Measurements from ENCODE around the gene GNRHR.

Gene GNRHR

GRCh38 chr4:67725132-67725531 lies 29.1 kb downstream of the GNRHR start:
- TF ChIP-seq POLR2A (IDR thresholded peaks at IDR 0.05; ENCODE audit: low read depth, low read length): no peak
- FAIRE-seq (no peak), DNase-seq (ENCODE audit: insufficient read length) (no peak)

- TF ChIP-seq POLR2A (IDR thresholded peaks at IDR 0.05; ENCODE audit: low read depth, low read length) (no peak), POLR2AphosphoS5 (IDR thresholded peaks at IDR 0.05; ENCODE audit: low read depth, low read length) (no peak), TAF1 (IDR thresholded peaks at IDR 0.05; ENCODE audit: borderline replicate concordance, low read depth, low read length) (no peak)
- FAIRE-seq (no peak), DNase-seq (ENCODE audit: insufficient read length) (no peak)
These were observed 30.2 kb downstream of the GNRHR start for GRCh38 chr4:67723949-67724348.

DNA sequence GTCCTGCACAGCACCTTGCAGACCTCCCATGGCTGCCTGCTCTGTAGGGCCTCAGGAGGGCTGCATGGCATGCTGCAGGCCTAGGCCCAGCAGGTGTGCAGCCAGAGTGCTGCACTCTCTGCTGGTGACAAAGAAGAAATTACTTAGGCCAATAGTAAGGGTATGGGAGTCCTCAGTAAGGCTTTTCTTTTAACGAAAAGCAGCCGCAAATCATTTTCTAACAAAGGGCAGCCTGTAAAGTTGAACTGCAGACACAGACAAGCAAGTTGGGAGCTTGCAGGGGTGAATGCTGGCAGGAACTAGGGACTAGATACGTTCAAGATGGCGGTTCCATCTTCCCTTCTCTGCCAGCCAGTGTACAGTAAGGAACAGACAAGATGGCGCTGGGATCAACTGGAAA lies 30.8 kb downstream of the GNRHR start:
- no peak for DNase-seq (ENCODE audit: insufficient read length)
- TF ChIP-seq TAF1 (IDR thresholded peaks at IDR 0.05; ENCODE audit: borderline replicate concordance, low read depth, low read length) (no peak), POLR2AphosphoS5 (IDR thresholded peaks at IDR 0.05; ENCODE audit: low read depth, low read length) (no peak), POLR2A (IDR thresholded peaks at IDR 0.05; ENCODE audit: low read depth, low read length) (no peak)
- no peak for FAIRE-seq

GRCh38 chr4:67721770-67722597 lies 32.2 kb downstream of the GNRHR start:
- DNase-seq (ENCODE audit: insufficient read length): no peak
- no peak for FAIRE-seq
- TF ChIP-seq POLR2A (IDR thresholded peaks at IDR 0.05; ENCODE audit: low read depth, low read length) (no peak), POLR2AphosphoS5 (IDR thresholded peaks at IDR 0.05; ENCODE audit: low read depth, low read length) (no peak), TAF1 (IDR thresholded peaks at IDR 0.05; ENCODE audit: borderline replicate concordance, low read depth, low read length) (no peak)

- no peak for DNase-seq (ENCODE audit: insufficient read length)
- no peak for TF ChIP-seq POLR2AphosphoS5 (IDR thresholded peaks at IDR 0.05; ENCODE audit: low read depth, low read length)
- no peak for TF ChIP-seq TAF1 (IDR thresholded peaks at IDR 0.05; ENCODE audit: borderline replicate concordance, low read depth, low read length)
- TF ChIP-seq POLR2A (IDR thresholded peaks at IDR 0.05; ENCODE audit: low read depth, low read length): no peak
- no peak for FAIRE-seq
These were observed 32.8 kb downstream of the GNRHR start for GRCh38 chr4:67721315-67721769.

DNA sequence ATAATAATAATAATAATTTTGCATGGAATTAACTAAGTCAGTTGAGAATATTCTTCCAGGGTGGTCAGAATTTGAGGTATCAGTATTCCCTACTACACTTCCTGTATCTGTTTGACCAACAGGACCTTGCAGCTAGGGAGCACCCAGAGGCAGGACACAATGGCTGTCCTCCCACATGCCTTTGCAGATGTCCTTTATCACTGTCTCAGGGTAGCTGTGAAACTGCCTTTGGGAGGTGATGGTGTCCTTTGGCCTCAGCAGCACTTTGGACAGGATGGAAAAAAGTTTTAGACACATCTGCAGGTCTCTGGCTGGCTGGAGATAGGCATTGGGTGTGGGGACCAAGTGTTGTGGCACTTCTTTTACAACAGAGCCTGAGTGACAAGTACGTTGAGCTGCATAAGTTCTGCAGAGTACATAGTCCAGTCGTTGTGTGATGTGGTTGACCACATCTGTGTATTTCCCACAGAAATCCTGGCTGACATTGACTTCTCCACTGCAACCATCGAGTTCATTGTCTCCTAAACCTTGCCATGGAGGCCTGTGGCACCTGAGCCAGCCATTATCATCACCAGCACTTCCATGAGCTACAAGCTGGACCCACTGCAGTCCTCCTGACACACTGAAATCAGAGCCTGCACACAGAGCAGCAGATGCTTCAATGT lies 34.1 kb downstream of the GNRHR start:
- no peak for TF ChIP-seq POLR2A (IDR thresholded peaks at IDR 0.05; ENCODE audit: low read depth, low read length)
- no peak for TF ChIP-seq POLR2AphosphoS5 (IDR thresholded peaks at IDR 0.05; ENCODE audit: low read depth, low read length)
- TF ChIP-seq TAF1 (IDR thresholded peaks at IDR 0.05; ENCODE audit: borderline replicate concordance, low read depth, low read length): no peak
- DNase-seq (ENCODE audit: insufficient read length) (no peak), FAIRE-seq (no peak)

GRCh38 chr4:67718848-67719247 lies 35.3 kb downstream of the GNRHR start:
- FAIRE-seq (no peak), DNase-seq (ENCODE audit: insufficient read length) (no peak)
- TF ChIP-seq TAF1 (IDR thresholded peaks at IDR 0.05; ENCODE audit: borderline replicate concordance, low read depth, low read length) (no peak), POLR2AphosphoS5 (IDR thresholded peaks at IDR 0.05; ENCODE audit: low read depth, low read length) (no peak), POLR2A (IDR thresholded peaks at IDR 0.05; ENCODE audit: low read depth, low read length) (no peak)

DNA sequence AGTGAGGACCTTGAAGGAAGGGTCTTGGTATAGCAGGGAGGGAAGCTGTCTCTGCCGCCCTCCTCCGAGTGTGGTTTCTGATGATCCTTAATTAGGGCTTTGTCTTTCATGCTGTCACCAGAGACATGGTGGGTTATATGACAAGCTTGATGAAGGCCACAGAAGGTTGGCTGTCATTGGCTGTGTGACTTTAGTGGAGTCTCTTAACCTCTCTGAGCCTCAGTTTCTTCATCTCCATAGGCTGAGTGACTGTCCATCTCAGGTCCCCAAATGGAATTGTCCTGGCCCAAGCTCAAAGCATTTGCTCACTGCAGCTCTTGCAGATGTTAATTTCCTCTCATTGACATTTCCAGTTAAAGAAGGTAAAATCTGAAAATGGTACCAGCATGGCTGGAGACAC lies 36.6 kb downstream of the GNRHR start:
- no peak for DNase-seq (ENCODE audit: insufficient read length)
- FAIRE-seq: no peak
- TF ChIP-seq TAF1 (IDR thresholded peaks at IDR 0.05; ENCODE audit: borderline replicate concordance, low read depth, low read length) (no peak), POLR2A (IDR thresholded peaks at IDR 0.05; ENCODE audit: low read depth, low read length) (no peak), POLR2AphosphoS5 (IDR thresholded peaks at IDR 0.05; ENCODE audit: low read depth, low read length) (no peak)

DNA sequence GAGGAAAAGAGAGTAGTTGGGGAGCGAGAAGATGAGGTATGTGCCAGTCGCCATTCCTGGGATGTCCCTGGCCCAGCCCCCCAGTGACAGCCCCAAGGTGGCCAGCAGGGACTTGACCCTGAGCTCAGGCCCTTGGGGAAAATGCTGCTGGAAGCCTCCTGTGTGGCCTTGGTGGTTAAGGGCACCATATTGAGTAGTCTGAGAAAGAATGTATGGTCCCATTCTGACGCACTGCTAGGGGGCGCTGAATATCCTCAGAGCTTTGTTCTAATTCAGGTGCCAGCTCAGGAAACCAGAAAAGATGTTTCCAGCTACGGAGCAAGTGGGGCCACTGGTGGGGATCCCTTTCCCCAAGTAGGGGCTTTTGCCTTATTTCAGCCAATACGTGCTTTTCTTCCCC lies 39.2 kb downstream of the GNRHR start:
- TF ChIP-seq POLR2A (IDR thresholded peaks at IDR 0.05; ENCODE audit: low read depth, low read length) (no peak), TAF1 (IDR thresholded peaks at IDR 0.05; ENCODE audit: borderline replicate concordance, low read depth, low read length) (no peak), POLR2AphosphoS5 (IDR thresholded peaks at IDR 0.05; ENCODE audit: low read depth, low read length) (no peak)
- DNase-seq (ENCODE audit: insufficient read length): no peak
- FAIRE-seq: no peak

- TF ChIP-seq POLR2AphosphoS5 (IDR thresholded peaks at IDR 0.05; ENCODE audit: low read depth, low read length): no peak
- FAIRE-seq (no peak), DNase-seq (ENCODE audit: insufficient read length) (no peak)
These were observed 40.0 kb downstream of the GNRHR start for GRCh38 chr4:67714248-67714583.

- DNase-seq (ENCODE audit: insufficient read length) (no peak), FAIRE-seq (no peak)
- TF ChIP-seq TAF1 (IDR thresholded peaks at IDR 0.05; ENCODE audit: borderline replicate concordance, low read depth, low read length) (no peak), POLR2A (IDR thresholded peaks at IDR 0.05; ENCODE audit: low read depth, low read length) (no peak), POLR2AphosphoS5 (IDR thresholded peaks at IDR 0.05; ENCODE audit: low read depth, low read length) (no peak)
These were observed 40.5 kb downstream of the GNRHR start for GRCh38 chr4:67713529-67714247.
